SK-N-SH (cell line): Measurements from ENCODE around the gene CETN3. TPM values are rescaled to one million over a fixed set of nuclear protein-coding genes. Genes with fewer than 3 reads are reported as not detected.

Experiments used
- CTCF ChIA-PET: fragments of 300-600, 350-600 bp; formaldehyde crosslinking; extraction: SDS; loops from one replicate; lab custom pipeline; 2021; lab: Yijun Ruan, JAX
- POLR2A ChIA-PET: fragments of 350-600 bp; sonication (Branson Sonifier 250); formaldehyde crosslinking; extraction: SDS; loops from one replicate; lab custom pipeline; 2020; ENCODE audit warnings: antibody characterized with exemption, inconsistent platforms; lab: Yijun Ruan, JAX
- DNase-seq: peaks from one replicate; pipeline ENCODE4 v3.0.0; 2012
- H2AFZ ChIP-seq: fragments of 200-600 bp; sonication (generic); 2 replicates; pipeline ENCODE4 v1.8.1; 2016; ENCODE audit warnings: antibody characterized with exemption, mild to moderate bottlenecking, low read depth
- H3F3A ChIP-seq: fragments of 200-600 bp; sonication (generic); replicated peaks from 2 replicates; pipeline ENCODE3; 2016; ENCODE audit warnings: antibody characterized with exemption, mild to moderate bottlenecking; ENCODE audit not compliant: insufficient read depth
- H3K27ac ChIP-seq, 2 experiments: fragments of 200-500 bp in 1 of 2; fragments of 200-600 bp in 1 of 2; sonication (Bioruptor generic) in 1 of 2; sonication (generic), shearing (Covaris generic) in 1 of 2; 2 replicates each; pipeline versions ENCODE4 v1.5.1 to v1.6.1; 2014 to 2016; ENCODE audit warnings: low read depth in 2 of 2, inconsistent platforms in 1 of 2, low read length in 1 of 2, mild to moderate bottlenecking in 1 of 2, mixed read lengths in 1 of 2
- H3K27me3 ChIP-seq: fragments of 200-600 bp; sonication (generic), shearing (Covaris generic); 2 replicates; pipeline ENCODE4 v1.6.1; 2016; ENCODE audit warnings: mixed run types; ENCODE audit not compliant: insufficient read depth
- H3K36me3 ChIP-seq, 2 experiments: fragments of 200-500 bp in 1 of 2; fragments of 200-600 bp in 1 of 2; sonication (Bioruptor generic) in 1 of 2; sonication (generic) in 1 of 2; replicated peaks in 1 of 2; 2 replicates each; pipeline versions ENCODE3 to v1.5.1; 2014 to 2016; ENCODE audit warnings: low read length in 1 of 2, mild to moderate bottlenecking in 1 of 2; ENCODE audit not compliant: insufficient read depth in 2 of 2, control insufficient read depth in 1 of 2
- H3K4me1 ChIP-seq, 2 experiments: fragments of 200-500 bp in 1 of 2; fragments of 200-600 bp in 1 of 2; sonication (Bioruptor generic) in 1 of 2; sonication (generic), shearing (Covaris generic) in 1 of 2; 2 replicates each; pipeline versions ENCODE4 v1.5.1 to v1.6.1; 2014 to 2016; ENCODE audit warnings: low read depth in 1 of 2, low read length in 1 of 2, mixed run types in 1 of 2; ENCODE audit not compliant: insufficient read depth in 2 of 2, control insufficient read depth in 1 of 2
- H3K4me2 ChIP-seq: fragments of 200-600 bp; sonication (generic), shearing (Covaris generic); 2 replicates; pipeline ENCODE4 v1.6.1; 2017; ENCODE audit warnings: mixed run types
- H3K4me3 ChIP-seq, 2 experiments: fragments of 200-500 bp in 1 of 2; fragments of 200-600 bp in 1 of 2; sonication (Bioruptor generic) in 1 of 2; sonication (generic), shearing (Covaris generic) in 1 of 2; 2 replicates each; pipeline versions ENCODE4 v1.5.1 to v1.8.1; 2014 to 2016; ENCODE audit warnings: low read depth in 2 of 2, inconsistent platforms in 1 of 2, low read length in 1 of 2, mild to moderate bottlenecking in 1 of 2, mixed read lengths in 1 of 2, moderate library complexity in 1 of 2
- H3K79me2 ChIP-seq: fragments of 200-600 bp; sonication (generic); 2 replicates; pipeline ENCODE4 v1.8.1; 2017; ENCODE audit warnings: mild to moderate bottlenecking; ENCODE audit not compliant: insufficient read depth
- H3K9ac ChIP-seq: fragments of 200-600 bp; sonication (generic); 2 replicates; pipeline ENCODE4 v1.6.1; 2017; ENCODE audit warnings: mixed run types
- H3K9me2 ChIP-seq: fragments of 200-600 bp; sonication (generic); 2 replicates; pipeline ENCODE4 v1.6.1; 2017; ENCODE audit warnings: mixed run types
- H3K9me3 ChIP-seq: fragments of 200-600 bp; sonication (generic); 2 replicates; pipeline ENCODE4 v1.6.1; 2017; ENCODE audit warnings: mixed run types, mild to moderate bottlenecking, moderate library complexity
- H4K20me1 ChIP-seq: fragments of 200-600 bp; sonication (generic); 2 replicates; pipeline ENCODE4 v1.6.1; 2017; ENCODE audit warnings: mild to moderate bottlenecking, mixed run types; ENCODE audit not compliant: insufficient read depth
- EP300 ChIP-seq, 2 experiments: IDR thresholded peaks; 2 replicates each; pipeline versions ENCODE4 v1.4.0 to v1.6.1; 2012; ENCODE audit warnings: borderline replicate concordance in 1 of 2, low read depth in 1 of 2, low read length in 1 of 2
- FOSL2 ChIP-seq: IDR thresholded peaks from 2 replicates; pipeline ENCODE4 v1.4.0; 2012; ENCODE audit warnings: low read depth, mild to moderate bottlenecking, moderate library complexity, borderline replicate concordance
- FOXJ3 ChIP-seq: sonication (generic); formaldehyde crosslinking; IDR thresholded peaks from 2 replicates; pipeline ENCODE4 v1.5.1; 2020; ENCODE audit warnings: mild to moderate bottlenecking, missing genetic modification reagents
- GABPA ChIP-seq: IDR thresholded peaks from 2 replicates; pipeline ENCODE4 v1.4.0; 2012; ENCODE audit warnings: low read depth, mild to moderate bottlenecking
- GATA2 ChIP-seq: sonication (generic); formaldehyde crosslinking; IDR thresholded peaks from 2 replicates; pipeline ENCODE4 v1.5.0; 2020; ENCODE audit warnings: mild to moderate bottlenecking, missing genetic modification reagents
- IRF3 ChIP-seq: fragments of 150-350 bp; IDR thresholded peaks from 2 replicates; pipeline ENCODE4 v1.6.1; 2016; ENCODE audit warnings: mild to moderate bottlenecking, low read depth, low read length
- JUND ChIP-seq: IDR thresholded peaks from 2 replicates; pipeline ENCODE4 v1.4.0; 2012
- MEF2A ChIP-seq: IDR thresholded peaks from 2 replicates; pipeline ENCODE4 v1.4.0; 2012; ENCODE audit warnings: low read depth, borderline replicate concordance
- PBX3 ChIP-seq: IDR thresholded peaks from 2 replicates; pipeline ENCODE4; 2012
- POLR2AphosphoS5 ChIP-seq: IDR thresholded peaks from 2 replicates; pipeline ENCODE4 v1.6.1; 2012; ENCODE audit warnings: low read depth, low read length
- RCOR1 ChIP-seq: fragments of 150-350 bp; IDR thresholded peaks from 2 replicates; pipeline ENCODE4 v1.6.1; 2017; ENCODE audit warnings: antibody characterized with exemption, low read length
- RFX5 ChIP-seq: IDR thresholded peaks from 2 replicates; pipeline ENCODE4 v1.6.1; 2012; ENCODE audit warnings: mild to moderate bottlenecking, improper control_type of control experiment, low read length
- SMC3 ChIP-seq: IDR thresholded peaks from 2 replicates; pipeline ENCODE4 v1.6.1; 2012; ENCODE audit warnings: low read depth, low read length, improper control_type of control experiment
- TCF12 ChIP-seq: IDR thresholded peaks from 2 replicates; pipeline ENCODE4 v1.4.0; 2012
- TEAD4 ChIP-seq: IDR thresholded peaks from 2 replicates; pipeline ENCODE4 v1.4.0; 2012; ENCODE audit warnings: mild to moderate bottlenecking, borderline replicate concordance; ENCODE audit not compliant: insufficient read depth
- WGBS: methylation state at CpG from one replicate; pipeline ENCODE4 v1.1.6; 2017; ENCODE audit warnings: low lambda C conversion rate; 5-methylcytosine and 5-hydroxymethylcytosine counted together
- polyA plus RNA-seq, 3 experiments: library from polyadenylated mRNA; depleted of rRNA; stranded (reverse); fragments of >200 nt; gene quantifications; 2 replicates each; pipeline ENCODE4 v1.2.3, GENCODE V29; 2012
- TF ChIP-seq, protein P1 (sequence below): IDR thresholded peaks from 2 replicates; pipeline ENCODE4 v1.4.0; 2012; ENCODE audit warnings: low read depth, borderline replicate concordance
- TF ChIP-seq, protein P2 (sequence below): IDR thresholded peaks from 2 replicates; pipeline ENCODE4 v1.6.1; 2012; ENCODE audit warnings: mild to moderate bottlenecking, low read depth, low read length, moderate library complexity

The CETN3 gene
- polyA plus RNA-seq, 1 of the 3 experiments (the other 2 are of a cell fraction), result 3.6 TPM

DNA sequence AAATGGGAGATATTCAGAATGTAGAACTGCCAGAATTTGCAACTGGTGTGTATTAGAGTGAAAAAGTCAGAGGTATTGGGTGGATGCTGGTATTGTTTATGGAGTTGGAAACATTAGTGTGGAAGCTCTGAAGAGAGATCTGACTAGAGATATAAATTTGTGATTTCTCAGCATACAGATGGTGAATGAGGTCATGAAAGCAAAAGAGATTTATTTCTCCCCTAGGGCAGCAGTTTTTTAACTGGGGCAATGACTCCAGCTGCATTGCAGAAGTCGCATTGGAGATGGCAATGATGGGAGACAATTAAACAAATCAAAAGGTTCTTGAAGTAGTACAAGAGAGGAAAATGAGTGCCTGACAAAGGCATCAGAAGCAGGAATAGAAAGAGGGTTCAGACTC is 64.9 kb downstream of the CETN3 start:
- Histone ChIP-seq H3K4me1 (peaks cover 0 to 4% of the 10 kb centered on the region in 2 experiments; a peak in 1 of 4 replicates), H3K79me2 (no peaks in the 10 kb centered on the region), H3K9ac (no peak overlapping the region), H3K4me2 (no peak overlapping the region), H4K20me1 (no peaks in the 10 kb centered on the region), H3K27ac (no peak overlapping the region), H3F3A (no peaks in the 10 kb centered on the region), H3K4me3 (no peak overlapping the region), H3K9me3 (no peaks in the 10 kb centered on the region), H3K9me2 (no peaks in the 10 kb centered on the region), H3K36me3 (no peaks in the 10 kb centered on the region), H2AFZ (no peak overlapping the region), H3K27me3 (no peaks in the 10 kb centered on the region)
- ChIA-PET POLR2A (no interaction called here), CTCF (interaction anchor here (1.7 kb wide), 1 partner anchor 1615 kb away, joined by 6 read pairs; no protein-coding TSS in a partner anchor)
- WGBS, result 0% methylated on average over 1 of the region's 1 CpG
- DNase-seq, result peak; percentile 18
- TF ChIP-seq, protein P1, sequence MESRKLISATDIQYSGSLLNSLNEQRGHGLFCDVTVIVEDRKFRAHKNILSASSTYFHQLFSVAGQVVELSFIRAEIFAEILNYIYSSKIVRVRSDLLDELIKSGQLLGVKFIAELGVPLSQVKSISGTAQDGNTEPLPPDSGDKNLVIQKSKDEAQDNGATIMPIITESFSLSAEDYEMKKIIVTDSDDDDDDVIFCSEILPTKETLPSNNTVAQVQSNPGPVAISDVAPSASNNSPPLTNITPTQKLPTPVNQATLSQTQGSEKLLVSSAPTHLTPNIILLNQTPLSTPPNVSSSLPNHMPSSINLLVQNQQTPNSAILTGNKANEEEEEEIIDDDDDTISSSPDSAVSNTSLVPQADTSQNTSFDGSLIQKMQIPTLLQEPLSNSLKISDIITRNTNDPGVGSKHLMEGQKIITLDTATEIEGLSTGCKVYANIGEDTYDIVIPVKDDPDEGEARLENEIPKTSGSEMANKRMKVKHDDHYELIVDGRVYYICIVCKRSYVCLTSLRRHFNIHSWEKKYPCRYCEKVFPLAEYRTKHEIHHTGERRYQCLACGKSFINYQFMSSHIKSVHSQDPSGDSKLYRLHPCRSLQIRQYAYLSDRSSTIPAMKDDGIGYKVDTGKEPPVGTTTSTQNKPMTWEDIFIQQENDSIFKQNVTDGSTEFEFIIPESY, result no peak
- TF ChIP-seq TCF12 (no peak), RFX5 (no peak), GATA2 (CRISPR knock-in tag) (peak; percentile 40), SMC3 (no peak), JUND (no peak), TEAD4 (no peak), GABPA (no peak), FOSL2 (no peak), MEF2A (no peak), PBX3 (no peak), FOXJ3 (no peak), IRF3 (no peak), RCOR1 (peak; percentile 50; the same call in 1 of the 2 replicates), POLR2AphosphoS5 (no peak), EP300 (IDR thresholded peaks at IDR 0.05; ENCODE audit: borderline replicate concordance in 1 of 2, low read depth in 1 of 2, low read length in 1 of 2) (peak in 1 of 2 experiments; percentile 78; a peak in 2 of 4 replicates)
- TF ChIP-seq, protein P2, sequence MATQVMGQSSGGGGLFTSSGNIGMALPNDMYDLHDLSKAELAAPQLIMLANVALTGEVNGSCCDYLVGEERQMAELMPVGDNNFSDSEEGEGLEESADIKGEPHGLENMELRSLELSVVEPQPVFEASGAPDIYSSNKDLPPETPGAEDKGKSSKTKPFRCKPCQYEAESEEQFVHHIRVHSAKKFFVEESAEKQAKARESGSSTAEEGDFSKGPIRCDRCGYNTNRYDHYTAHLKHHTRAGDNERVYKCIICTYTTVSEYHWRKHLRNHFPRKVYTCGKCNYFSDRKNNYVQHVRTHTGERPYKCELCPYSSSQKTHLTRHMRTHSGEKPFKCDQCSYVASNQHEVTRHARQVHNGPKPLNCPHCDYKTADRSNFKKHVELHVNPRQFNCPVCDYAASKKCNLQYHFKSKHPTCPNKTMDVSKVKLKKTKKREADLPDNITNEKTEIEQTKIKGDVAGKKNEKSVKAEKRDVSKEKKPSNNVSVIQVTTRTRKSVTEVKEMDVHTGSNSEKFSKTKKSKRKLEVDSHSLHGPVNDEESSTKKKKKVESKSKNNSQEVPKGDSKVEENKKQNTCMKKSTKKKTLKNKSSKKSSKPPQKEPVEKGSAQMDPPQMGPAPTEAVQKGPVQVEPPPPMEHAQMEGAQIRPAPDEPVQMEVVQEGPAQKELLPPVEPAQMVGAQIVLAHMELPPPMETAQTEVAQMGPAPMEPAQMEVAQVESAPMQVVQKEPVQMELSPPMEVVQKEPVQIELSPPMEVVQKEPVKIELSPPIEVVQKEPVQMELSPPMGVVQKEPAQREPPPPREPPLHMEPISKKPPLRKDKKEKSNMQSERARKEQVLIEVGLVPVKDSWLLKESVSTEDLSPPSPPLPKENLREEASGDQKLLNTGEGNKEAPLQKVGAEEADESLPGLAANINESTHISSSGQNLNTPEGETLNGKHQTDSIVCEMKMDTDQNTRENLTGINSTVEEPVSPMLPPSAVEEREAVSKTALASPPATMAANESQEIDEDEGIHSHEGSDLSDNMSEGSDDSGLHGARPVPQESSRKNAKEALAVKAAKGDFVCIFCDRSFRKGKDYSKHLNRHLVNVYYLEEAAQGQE, result no peak
